ENCODE results near the gene ANKRD40.
"Not testable (repeated sequence)": the region's sequence is repeated elsewhere in the genome, so short reads cannot be mapped to it uniquely, and the experiment has no call there.

The ANKRD40 gene

GRCh38 chr17:50707289-50708049, at the start of gene ANKRD40:
Gene ANKRD40, minus strand, starts transcription at chr17:50707914. Its CDS starts 260 bp downstream, at chr17:50707654.
- DNase-seq, result peak; percentile 97 to 98

- DNase-seq, result no peak
Measured at GRCh38 chr17:50754521-50754920, 46.8 kb upstream of the ANKRD40 start.

- DNase-seq, result no peak
Measured at GRCh38 chr17:50749245-50749644, 41.5 kb upstream of the ANKRD40 start.

GRCh38 chr17:50745631-50746030, 37.9 kb upstream of the ANKRD40 start:
- no peak for DNase-seq

GRCh38 chr17:50739098-50739497, 31.4 kb upstream of the ANKRD40 start:
- DNase-seq, result no peak

- DNase-seq, result peak in 1 of 2 experiments; percentile 41
Measured at GRCh38 chr17:50737118-50737698, 29.5 kb upstream of the ANKRD40 start.

- DNase-seq, result no peak
Measured at GRCh38 chr17:50735287-50735686, 27.6 kb upstream of the ANKRD40 start.

GRCh38 chr17:50731575-50732460, 24.1 kb upstream of the ANKRD40 start:
- DNase-seq, result no peak

- DNase-seq, result no peak
Measured at GRCh38 chr17:50728881-50729765, 21.4 kb upstream of the ANKRD40 start.

GRCh38 chr17:50728112-50728429, 20.4 kb upstream of the ANKRD40 start:
- DNase-seq, result no peak

- DNase-seq, result no peak
Measured at GRCh38 chr17:50725769-50726655, 18.3 kb upstream of the ANKRD40 start.

- not testable (repeated sequence) for DNase-seq
Measured at GRCh38 chr17:50724622-50725021, 16.9 kb upstream of the ANKRD40 start.

- DNase-seq, result no peak
Measured at GRCh38 chr17:50722746-50723145, 15.0 kb upstream of the ANKRD40 start.

GRCh38 chr17:50721194-50722010, 13.7 kb upstream of the ANKRD40 start:
- DNase-seq, result no peak

- no peak for DNase-seq
Measured at GRCh38 chr17:50719924-50720794, 12.4 kb upstream of the ANKRD40 start.

GRCh38 chr17:50719144-50719923, 11.6 kb upstream of the ANKRD40 start, which contains the start of gene LUC7L3:
Gene LUC7L3, plus strand, starts transcription at chr17:50719603. Its CDS starts 130 bp downstream, at chr17:50719733.
- DNase-seq, result peak; percentile 97 to 98

GRCh38 chr17:50715471-50715870, 7.8 kb upstream of the ANKRD40 start:
- no peak for DNase-seq

GRCh38 chr17:50712641-50713040, 4.9 kb upstream of the ANKRD40 start:
- peak in 1 of 2 experiments; percentile 0 for DNase-seq

GRCh38 chr17:50710650-50711049, 2.9 kb upstream of the ANKRD40 start:
- DNase-seq, result no peak

Measured in activated T-cell treated with anti-CD3 and anti-CD28 coated beads, Interleukin-2, amount 50 U/mL, for 48 hours (primary cell).